Prostate gland (tissue), 2 donors: ENCODE data around the gene ZNF12. TPM values are rescaled to one million over a fixed set of nuclear protein-coding genes. Genes with fewer than 3 reads are reported as not detected.
"Not testable (repeated sequence)": the region's sequence is repeated elsewhere in the genome, so short reads cannot be mapped to it uniquely, and the experiment has no call there.

Source experiments
- DNase-seq: peaks from one replicate; pipeline ENCODE4 v3.0.0-alpha.2; 2019; ENCODE audit warnings: low spot score
- H3K27ac ChIP-seq, 2 donors: fragments of 200-600 bp; sonication (generic); 2 replicates each; pipeline ENCODE4 v1.5.1; 2017 to 2019
- H3K27me3 ChIP-seq: fragments of 200-600 bp; sonication (generic); replicated peaks from 2 replicates; pipeline ENCODE4 v1.5.1; 2019; ENCODE audit not compliant: insufficient read depth
- H3K36me3 ChIP-seq, 2 donors: fragments of 200-600 bp; sonication (generic); 1 replicate in 1 of 2; 2 replicates in 1 of 2; pipeline versions ENCODE4 v1.5.1 to v1.8.1; 2017 to 2019
- H3K4me1 ChIP-seq: fragments of 200-600 bp; sonication (generic); replicated peaks from 2 replicates; pipeline ENCODE4 v1.5.1; 2019
- H3K4me3 ChIP-seq, 2 donors: fragments of 200-600 bp; sonication (generic); 2 replicates each; pipeline ENCODE4 v1.5.1; 2017 to 2019
- H3K9me3 ChIP-seq: fragments of 200-600 bp; sonication (generic); 2 replicates; pipeline ENCODE4 v1.5.1; 2017
- POLR2A ChIP-seq: fragments of 450-650 bp; IDR thresholded peaks from one replicate; pipeline ENCODE4 v1.6.1; 2016; ENCODE audit warnings: antibody characterized with exemption, mild to moderate bottlenecking
- POLR2AphosphoS5 ChIP-seq: sonication (generic); formaldehyde crosslinking; IDR thresholded peaks from one replicate; pipeline ENCODE4 v1.6.1; 2017; ENCODE audit warnings: antibody characterized with exemption
- WGBS: methylation state at CpG from one replicate; pipeline ENCODE4 v1.1.5; 2018; 5-methylcytosine and 5-hydroxymethylcytosine counted together
- intact Hi-C: fragments of 100-400 bp; cut with DNase I; formaldehyde crosslinking; loops from one replicate; pipeline ENCODE4 v1.14.2; 2022
- total RNA-seq, 2 donors: library from RNA; depleted of rRNA; stranded (reverse); fragments of >200 nt; gene quantifications; one replicate each; pipeline ENCODE4 v1.1.0, GENCODE V29; 2016
- TF ChIP-seq, protein P1 (sequence below), 4 experiments: fragments of 200-600 bp in 2 of 4; fragments of 450-650 bp in 2 of 4; sonication (generic) in 2 of 4; IDR thresholded peaks; 1 replicate in 3 of 4; 2 replicates in 1 of 4; pipeline ENCODE4 v1.5.1; 2016 to 2019; ENCODE audit warnings: antibody characterized with exemption in 4 of 4, mild to moderate bottlenecking in 2 of 4, moderate library complexity in 2 of 4

The ZNF12 gene
- total RNA-seq, 2 donors from 2014 or later = 22.1 to 24.1 TPM

DNA sequence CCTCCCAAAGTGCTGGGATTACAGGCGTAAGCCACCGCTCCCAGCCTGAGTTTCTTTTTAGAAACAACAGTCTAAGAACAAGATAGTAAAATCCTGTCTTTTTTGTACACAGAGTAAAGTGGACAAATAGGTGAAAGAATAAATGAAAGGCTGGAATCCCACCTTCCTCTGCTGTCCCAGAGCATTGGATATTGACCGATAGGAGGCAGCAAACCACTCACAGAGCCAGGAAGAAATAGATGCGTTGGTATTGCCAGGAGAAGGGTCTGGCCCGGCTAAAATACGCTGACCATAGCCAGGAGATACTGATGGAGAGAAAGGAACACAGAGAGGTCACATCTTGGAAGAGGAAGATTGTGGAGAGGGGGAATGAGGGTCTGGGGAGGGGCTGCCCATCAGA, 11.4 kb upstream of the ZNF12 start:
- no peaks in the 10 kb centered on the region for H3K9me3 ChIP-seq
- H3K36me3 ChIP-seq = no peaks in the 10 kb centered on the region
- no peak overlapping the region for H3K27ac ChIP-seq
- no peaks in the 10 kb centered on the region for H3K4me1 ChIP-seq
- DNase-seq = no peak
- TF ChIP-seq POLR2AphosphoS5 (no peak), POLR2A (no peak)
- TF ChIP-seq, protein P1, sequence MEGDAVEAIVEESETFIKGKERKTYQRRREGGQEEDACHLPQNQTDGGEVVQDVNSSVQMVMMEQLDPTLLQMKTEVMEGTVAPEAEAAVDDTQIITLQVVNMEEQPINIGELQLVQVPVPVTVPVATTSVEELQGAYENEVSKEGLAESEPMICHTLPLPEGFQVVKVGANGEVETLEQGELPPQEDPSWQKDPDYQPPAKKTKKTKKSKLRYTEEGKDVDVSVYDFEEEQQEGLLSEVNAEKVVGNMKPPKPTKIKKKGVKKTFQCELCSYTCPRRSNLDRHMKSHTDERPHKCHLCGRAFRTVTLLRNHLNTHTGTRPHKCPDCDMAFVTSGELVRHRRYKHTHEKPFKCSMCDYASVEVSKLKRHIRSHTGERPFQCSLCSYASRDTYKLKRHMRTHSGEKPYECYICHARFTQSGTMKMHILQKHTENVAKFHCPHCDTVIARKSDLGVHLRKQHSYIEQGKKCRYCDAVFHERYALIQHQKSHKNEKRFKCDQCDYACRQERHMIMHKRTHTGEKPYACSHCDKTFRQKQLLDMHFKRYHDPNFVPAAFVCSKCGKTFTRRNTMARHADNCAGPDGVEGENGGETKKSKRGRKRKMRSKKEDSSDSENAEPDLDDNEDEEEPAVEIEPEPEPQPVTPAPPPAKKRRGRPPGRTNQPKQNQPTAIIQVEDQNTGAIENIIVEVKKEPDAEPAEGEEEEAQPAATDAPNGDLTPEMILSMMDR (IDR thresholded peaks at IDR 0.05) = no peak
- intact Hi-C loops = no loop called here
- WGBS = 50% methylated on average over 6 of the region's 6 CpGs
- H3K27me3 ChIP-seq = no peaks in the 10 kb centered on the region
- H3K4me3 ChIP-seq = no peak overlapping the region

DNA sequence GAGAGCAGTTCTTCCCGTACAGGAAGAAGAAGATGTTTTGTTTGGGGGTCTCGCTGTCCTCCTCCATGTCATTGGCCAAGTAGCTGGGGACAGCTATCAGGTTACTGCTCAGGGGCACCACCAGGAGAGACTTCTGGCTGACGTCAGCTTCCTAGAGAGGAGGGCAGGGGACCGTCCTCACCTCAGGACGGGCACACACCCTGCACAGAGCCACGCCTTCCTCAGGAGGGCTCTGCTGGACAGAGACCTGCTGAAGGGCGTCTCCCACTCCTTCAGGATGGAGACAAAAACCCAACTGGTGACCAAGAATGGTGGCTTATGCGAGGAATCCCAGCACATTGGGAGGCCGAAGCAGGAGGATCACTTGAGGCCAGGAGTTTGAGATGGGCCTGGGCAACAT, 9.2 kb upstream of the ZNF12 start:
- H3K27ac ChIP-seq, DNase-seq, H3K4me3 ChIP-seq, H3K9me3 ChIP-seq, H3K27me3 ChIP-seq, intact Hi-C loops, H3K36me3 ChIP-seq, H3K4me1 ChIP-seq: not testable (repeated sequence)
- WGBS = 71% methylated on average over 9 of the region's 9 CpGs

DNA sequence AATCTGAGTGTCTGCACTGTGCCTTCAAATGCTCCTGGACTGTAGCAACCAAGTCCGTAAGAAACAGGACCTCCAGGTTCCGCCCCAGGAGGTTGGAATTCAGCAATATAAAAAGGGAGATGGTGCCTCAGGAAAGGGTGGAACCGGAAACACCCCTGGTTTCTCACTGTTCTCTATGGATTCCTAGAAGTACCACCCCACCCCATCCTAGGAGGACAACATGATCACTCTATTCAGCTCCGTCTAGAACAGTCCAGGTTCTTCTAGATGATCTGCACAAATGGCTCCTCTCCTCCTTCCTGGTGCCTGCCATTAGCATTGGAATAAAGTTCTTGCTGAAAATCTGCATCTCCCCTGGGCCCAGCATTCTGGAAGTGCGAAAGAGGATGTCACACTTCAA, 7.6 kb upstream of the ZNF12 start:
- intact Hi-C loops = no loop called here
- H3K27me3 ChIP-seq = no peaks in the 10 kb centered on the region
- H3K4me1 ChIP-seq = no peaks in the 10 kb centered on the region
- WGBS = 71% methylated on average over 5 of the region's 5 CpGs
- no peaks in the 10 kb centered on the region for H3K9me3 ChIP-seq
- TF ChIP-seq POLR2A (no peak), POLR2AphosphoS5 (no peak)
- TF ChIP-seq, protein P1 (IDR thresholded peaks at IDR 0.05) = no peak
- H3K4me3 ChIP-seq = no peak overlapping the region
- H3K36me3 ChIP-seq = no peaks in the 10 kb centered on the region
- no peak overlapping the region for H3K27ac ChIP-seq
- no peak for DNase-seq

DNA sequence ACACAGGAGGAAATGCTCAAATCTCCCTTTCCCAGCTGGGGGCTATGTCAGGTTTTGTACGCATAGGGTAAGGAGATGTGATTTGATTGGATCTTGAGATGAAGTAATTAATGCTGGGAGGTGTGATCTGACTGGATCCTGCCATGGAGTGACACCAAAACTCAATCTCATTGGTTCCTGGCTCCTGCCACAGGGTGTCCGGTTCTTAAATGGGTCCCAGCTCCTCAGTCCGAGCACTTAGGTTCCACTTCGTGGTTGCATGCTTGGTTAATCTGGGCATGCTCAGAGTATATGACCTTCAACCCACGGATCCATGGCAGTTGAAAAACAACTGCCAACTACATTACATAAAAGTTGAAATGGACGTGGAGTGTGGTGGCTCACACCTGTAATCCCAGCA, 3.1 kb upstream of the ZNF12 start:
- Histone ChIP-seq H3K36me3 (no peaks in the 10 kb centered on the region), H3K4me3 (no peak overlapping the region), H3K27ac (no peak overlapping the region), H3K4me1 (peaks cover 5% of the 10 kb centered on the region), H3K27me3 (no peaks in the 10 kb centered on the region), H3K9me3 (no peaks in the 10 kb centered on the region)
- intact Hi-C loops = loop anchor here (5.0 kb wide), 1 partner anchor 73 kb away; the partner anchor contains the start of gene ZNF316
- WGBS = 91% methylated on average over 6 of the region's 6 CpGs
- TF ChIP-seq POLR2A (no peak), POLR2AphosphoS5 (no peak)
- TF ChIP-seq, protein P1 (IDR thresholded peaks at IDR 0.05) = no peak
- no peak for DNase-seq

DNA sequence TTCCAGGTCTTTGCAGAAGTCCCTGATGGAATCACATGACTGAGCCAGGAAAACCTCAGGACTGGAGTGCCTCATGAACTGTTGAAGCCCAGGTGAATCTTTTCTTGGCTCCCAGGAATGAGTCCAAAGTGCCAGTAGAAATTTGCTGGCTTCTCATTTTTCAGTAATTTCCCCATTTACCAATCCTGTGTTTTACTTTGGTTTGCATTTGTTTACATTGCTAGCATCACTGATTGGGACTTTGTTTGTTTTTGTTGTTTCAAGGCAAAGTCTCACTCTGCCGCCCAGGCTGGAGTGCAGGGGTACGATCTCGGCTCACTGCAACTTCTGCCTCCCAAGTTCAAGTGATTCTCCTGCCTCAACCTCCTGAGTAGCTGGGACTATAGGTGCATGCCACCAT, 1.6 kb upstream of the ZNF12 start:
- no peaks in the 10 kb centered on the region for H3K27me3 ChIP-seq
- intact Hi-C loops = loop anchor here (5.0 kb wide), 1 partner anchor 71 kb away; the partner anchor contains the start of gene ZNF316
- DNase-seq = no peak
- H3K36me3 ChIP-seq = no peaks in the 10 kb centered on the region
- WGBS = 89% methylated on average over 3 of the region's 3 CpGs
- no peaks in the 10 kb centered on the region for H3K9me3 ChIP-seq
- H3K4me3 ChIP-seq = no peak overlapping the region
- TF ChIP-seq POLR2AphosphoS5 (no peak), POLR2A (no peak)
- TF ChIP-seq, protein P1 (IDR thresholded peaks at IDR 0.05) = no peak
- no peak overlapping the region for H3K27ac ChIP-seq
- peaks cover 5% of the 10 kb centered on the region for H3K4me1 ChIP-seq
